Astrocyte of the hippocampus (primary cell): ENCODE data around the gene SV2A.

Experiments used
- DNase-seq: peaks from one replicate; pipeline ENCODE4 v3.0.0; 2011; ENCODE audit warnings: low read depth, low spot score

The SV2A gene

DNA sequence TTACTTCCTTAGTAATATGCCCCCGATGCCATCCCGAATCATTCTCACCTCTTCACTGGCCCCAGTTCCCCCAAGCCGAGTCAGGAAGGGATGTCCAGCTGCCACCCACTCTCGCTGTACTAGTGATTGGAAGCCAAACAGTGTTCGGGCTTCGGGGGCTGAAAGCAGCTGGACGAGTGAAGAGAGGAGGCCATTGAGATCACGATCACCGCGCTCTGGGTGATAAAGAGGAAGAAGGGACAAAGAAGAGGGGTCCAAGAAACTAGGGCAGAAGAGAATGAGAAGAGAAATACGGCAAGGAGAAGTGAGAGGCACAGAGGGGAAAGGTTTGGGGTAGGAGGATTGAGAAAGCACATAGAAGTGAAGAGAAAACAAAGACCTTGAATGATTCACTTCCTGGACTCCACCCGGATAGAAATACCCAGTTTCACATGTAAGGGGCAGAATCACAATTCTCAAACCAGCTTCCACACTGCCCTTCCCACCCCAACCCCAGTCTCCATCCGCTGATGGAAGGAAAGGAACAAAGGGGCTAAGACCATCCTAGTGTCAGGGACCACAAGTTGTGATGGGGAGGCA lies 13.7 kb upstream of the SV2A start:
- DNase-seq, result no peak

DNA sequence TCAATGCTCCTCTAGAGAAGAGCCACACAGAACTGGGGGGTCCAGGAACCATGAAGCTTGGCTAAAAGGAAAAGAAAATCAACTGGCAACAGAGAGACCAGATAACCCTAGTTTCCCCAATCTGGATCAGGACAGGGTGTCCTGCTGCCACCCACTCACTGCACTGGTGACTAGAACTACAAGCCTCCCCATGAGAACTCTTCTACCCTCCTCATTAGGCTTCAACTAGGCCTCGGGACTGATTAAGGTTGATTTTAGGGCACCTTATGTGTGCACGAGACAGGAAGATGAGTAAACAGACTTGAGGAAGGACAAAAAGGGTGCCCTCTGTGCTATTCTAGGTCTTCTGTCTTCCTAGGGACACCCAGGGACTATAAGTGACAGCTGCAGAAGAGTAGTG lies 12.2 kb upstream of the SV2A start:
- DNase-seq, result no peak

- DNase-seq, result no peak
Measured at GRCh38 chr1:149928401-149928724, 10.7 kb upstream of the SV2A start.

- DNase-seq, result peak; percentile 98
Measured at GRCh38 chr1:149927563-149928400, 10.1 kb upstream of the SV2A start, which contains the start of gene SF3B4. TSS of gene SF3B4 (minus strand) at chr1:149927803. CDS start at chr1:149927759, 44 bp downstream.

DNA sequence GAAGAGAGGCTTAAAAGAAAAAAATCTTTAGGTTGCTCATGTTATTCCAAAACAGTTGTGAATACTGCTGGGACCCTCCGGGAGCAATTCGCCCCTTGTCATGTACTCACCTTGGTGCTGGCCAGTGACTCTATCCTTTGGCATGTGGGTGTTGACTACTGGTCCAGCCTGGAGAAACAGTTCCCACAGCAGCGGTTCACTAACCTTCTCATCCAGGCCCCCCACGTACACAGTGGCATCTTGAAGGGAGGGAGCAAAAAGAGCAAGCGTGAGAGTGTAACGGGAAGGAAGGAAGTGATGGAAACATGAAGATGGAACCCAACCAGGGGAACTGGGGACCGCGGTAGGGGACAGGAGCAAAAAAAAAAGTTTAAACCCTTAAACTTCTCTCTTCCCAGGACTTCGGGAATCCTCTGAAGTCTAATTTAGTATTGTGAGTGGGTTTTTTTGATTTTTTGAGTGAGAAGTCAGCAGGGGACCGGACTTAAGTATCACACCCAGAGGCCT lies 9.5 kb upstream of the SV2A start:
- DNase-seq, result peak; percentile 50

- no peak for DNase-seq
Measured at GRCh38 chr1:149926296-149926695, 8.7 kb upstream of the SV2A start.

DNA sequence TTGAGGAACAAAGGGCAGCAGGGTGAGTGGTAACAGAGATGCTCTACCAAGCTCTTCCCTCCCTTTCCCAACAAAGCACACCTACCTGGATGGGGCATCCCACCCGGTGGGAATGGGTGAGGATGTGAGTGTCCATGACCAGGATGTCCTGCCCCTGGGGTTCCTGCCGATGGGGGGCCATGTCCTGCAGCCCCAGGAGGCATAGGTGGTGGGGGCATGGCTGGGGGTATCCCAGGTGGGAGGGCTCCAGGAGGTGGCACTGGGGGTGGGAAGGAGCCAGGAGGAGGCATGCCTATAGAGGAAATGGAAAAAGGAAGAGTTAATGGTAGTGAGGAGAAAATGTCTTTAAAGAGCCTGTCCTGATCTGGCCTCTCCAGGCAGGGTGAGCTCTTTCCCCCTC lies 8.1 kb upstream of the SV2A start:
- no peak for DNase-seq

DNA sequence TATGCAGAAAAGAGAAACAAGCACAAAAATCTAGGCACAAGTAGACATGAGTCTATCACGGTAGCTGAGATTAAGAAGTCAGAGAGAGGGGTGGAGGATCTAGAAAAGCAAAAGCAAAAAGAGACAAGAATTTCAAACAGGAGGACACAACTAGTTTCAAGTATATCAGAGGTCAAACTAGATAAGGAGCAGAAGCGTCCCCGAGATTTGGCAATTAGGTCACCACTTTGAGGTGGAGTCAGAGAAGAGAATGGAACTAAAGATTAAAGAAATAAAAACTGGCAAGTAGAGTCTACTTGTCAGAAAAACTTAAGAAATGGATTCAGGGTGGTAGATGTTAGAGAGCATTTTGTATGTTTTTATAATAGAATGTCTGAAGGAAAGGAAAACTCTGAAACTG lies 7.7 kb upstream of the SV2A start:
- no peak for DNase-seq

GRCh38 chr1:149923626-149924025 lies 6.0 kb upstream of the SV2A start:
- no peak for DNase-seq

DNA sequence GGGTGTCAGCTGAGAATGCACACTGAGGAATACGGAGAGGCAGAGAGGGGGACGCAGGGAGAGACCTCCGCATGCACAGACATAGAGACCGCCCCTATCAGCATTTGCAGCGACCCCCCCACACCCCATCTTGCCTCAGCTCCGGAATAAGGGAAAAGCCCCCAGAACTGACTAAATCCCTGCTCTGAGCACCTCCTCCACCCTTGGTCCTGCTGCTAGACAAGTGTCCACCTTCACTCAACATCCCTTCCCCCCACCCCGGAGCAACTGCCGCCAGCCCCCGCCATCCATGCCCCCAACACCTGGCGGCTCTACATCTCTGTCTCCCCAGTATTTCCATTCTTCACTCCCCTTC lies 769 bp downstream of the SV2A start:
- no peak for DNase-seq

- DNase-seq, result no peak
Measured at GRCh38 chr1:149916193-149916897, 1.3 kb downstream of the SV2A start.

DNA sequence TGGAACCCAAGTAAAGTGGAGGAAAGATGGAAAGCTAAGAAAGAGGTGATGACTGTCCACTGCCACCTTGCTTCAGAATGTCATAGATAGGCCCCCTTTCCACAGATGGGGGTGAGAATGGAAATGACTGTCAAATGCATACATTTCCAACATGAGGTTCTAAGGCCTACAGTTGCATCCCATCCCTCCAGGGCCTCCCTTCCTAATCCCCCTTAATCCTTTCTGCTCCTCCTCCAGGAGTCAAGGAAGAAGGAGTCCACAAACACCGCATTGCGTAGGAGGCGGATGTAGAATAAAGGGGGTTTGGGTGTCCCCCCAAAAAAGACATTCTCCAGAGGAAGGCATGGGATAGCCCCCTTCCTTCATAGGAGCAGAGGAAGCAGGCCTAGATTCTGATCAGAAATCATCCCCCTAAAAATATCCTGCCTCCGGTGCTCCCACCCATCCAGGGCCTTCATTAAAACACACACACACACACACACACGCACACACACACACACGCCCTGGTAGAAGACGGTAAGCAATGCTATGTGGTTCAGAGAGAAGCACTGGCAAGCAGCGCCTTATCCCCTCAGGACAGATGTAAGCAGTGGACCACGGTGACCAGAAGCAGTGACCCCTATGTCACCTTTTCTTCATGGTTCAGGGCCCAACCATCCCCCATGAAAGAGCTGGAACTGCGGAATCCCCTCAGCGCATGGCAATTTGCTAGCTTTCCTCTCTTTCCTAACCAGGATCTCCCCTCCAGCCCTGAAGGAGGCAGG lies 2.0 kb downstream of the SV2A start:
- no peak for DNase-seq

DNA sequence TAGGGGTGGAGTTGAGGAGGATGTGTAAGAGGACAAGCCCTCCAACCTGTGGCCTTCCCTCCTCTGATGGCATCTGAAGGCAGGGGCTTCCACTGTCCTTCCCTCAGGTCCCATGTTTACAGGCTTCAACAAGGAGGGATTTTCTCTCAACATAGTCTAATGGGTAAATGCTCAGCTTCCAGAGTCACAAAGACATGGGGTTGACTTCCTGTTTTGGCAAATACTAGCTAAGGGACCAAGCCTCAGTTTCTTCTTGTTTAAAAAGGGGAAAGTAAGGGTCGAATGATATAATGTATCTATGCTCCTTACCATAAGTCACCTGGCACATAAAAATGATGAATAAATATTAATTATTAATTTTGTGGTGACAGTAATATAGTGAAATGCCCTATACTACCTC lies 3.1 kb downstream of the SV2A start:
- DNase-seq, result no peak

DNA sequence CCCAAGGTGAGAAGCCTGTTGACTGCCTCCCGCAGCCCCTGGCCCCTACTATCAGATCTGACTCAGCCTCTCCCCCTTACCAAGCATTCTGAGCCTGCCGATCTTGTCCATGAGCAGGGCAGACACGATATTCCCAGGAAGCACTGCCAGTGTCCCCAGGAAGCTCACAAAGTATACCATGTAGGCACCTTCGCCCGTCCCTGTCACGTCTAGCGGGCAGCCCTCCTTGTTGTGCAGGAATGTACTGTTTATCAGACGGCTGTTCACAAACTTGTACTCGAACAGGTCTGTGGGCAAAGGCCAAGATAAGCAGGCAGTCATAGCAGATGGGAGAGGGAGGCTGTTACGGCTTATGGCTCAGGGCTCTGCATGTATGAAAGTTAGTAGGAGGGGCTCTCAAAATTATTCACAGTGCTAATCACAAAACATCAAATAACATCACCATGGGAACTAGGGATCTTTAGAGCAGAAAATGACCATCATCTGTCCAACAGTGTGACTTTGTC lies 11.0 kb downstream of the SV2A start:
- no peak for DNase-seq

DNA sequence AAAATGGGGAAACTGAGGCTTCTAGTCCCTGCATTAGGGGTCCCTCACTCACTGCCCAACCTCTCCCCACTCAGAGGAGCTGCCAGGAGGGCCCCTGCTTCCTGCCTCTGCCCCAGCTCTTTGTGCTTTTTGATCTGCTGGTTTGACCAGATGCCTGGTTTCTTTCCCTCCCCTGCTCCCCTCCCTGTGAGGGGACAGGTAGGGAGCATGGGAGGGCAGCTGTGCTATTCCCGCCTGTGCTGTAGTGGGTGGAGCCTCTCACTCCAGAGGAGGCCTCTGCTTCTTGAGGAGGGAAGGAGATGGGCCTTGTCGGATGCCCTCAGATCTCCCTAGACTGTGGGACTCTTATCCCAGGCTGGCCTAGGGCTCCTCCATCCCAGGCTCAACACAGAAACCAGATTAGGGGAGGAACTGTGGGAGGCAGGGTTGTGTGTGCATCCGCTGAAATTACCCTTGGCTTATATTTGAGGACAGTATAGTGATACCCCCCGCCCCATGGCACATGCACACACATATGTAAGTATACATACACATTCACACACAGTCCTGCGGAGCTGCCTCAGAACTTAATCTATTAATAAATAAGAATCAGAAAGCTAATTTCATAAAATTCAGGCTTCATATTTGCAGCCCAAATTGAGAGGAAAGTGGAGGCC lies 13.7 kb downstream of the SV2A start:
- DNase-seq, result no peak

DNA sequence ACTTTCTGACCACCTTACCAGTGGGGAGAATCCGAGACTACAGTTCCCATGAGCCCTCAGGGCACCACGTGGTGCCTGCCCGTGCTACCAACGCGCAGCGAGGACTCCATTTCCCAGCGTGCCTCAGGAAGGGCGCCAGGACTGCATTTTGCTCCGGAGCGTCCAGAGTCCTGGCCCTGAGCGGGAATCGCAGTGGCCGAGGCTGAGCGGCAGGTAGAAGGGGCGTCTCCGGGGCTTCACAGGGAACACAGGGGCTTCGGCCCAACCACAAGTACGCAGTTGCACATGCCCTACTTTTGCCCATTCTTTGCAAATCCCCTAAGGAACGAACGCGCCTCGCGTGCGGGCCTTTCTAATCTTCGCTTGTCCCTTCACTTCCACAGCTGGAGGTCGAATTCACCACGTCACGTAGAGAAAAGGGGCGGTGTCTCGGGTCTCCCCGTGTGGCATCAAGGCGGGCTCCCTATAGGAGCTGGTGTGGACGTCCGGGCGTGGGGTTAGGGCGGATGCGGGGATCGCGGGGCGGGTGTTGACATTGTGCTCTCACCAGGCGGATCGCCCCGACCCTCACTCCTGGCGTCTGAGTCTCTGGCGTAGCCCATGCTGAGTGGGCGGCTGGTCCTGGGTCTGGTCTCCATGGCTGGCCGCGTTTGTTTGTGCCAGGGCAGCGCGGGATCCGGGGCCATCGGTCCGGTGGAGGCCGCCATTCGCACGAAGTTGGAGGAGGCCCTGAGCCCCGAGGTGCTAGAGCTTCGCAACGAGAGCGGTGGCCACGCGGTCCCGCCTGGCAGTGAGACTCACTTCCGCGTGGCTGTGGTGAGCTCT lies 18.0 kb downstream of the SV2A start, which contains the start of gene BOLA1:
TSS of gene BOLA1 (plus strand) at position 109 of the 825 bp plus-strand sequence. CDS start at position 601, 492 bp downstream.
- DNase-seq, result peak; percentile 96

DNA sequence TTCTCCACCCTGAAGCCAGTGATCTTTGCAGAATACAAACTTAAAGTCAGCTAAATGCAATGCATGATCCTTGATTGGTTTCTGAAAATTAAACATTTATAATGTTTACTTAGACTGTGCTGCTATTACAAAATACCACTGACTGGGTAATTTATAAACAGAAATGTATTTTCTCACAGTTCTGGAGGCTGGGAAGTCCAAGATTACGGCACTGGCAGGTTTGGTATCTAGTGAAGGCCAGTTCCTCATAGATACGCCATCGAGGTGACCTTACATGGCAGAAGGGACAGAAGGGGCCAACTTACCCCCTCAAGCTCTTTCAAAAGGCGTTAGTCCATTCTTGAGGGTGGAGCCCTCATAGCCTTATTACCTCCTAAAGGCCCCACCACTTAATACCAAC lies 21.1 kb downstream of the SV2A start:
- DNase-seq, result no peak

DNA sequence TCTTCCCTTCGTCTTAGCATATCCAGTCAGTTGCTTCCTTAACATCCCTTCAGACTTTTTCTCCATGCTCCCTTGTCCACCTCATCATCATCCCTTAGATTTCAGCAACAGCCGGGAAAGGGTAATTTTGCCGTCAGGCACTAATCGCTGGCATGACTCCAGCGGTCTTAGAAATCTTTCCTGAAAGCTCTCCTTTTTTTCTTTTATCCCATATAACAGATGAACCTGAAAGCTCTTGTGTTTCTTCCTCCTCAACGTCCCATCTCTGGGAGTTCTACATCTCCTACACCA lies 28.7 kb downstream of the SV2A start:
- DNase-seq, result peak; percentile 55

- peak; percentile 92 for DNase-seq
Measured at GRCh38 chr1:149888247-149888998, 29.2 kb downstream of the SV2A start.
